GM23338 (cell line): ENCODE results near the gene ANKH. TPM values are rescaled to one million over a fixed set of nuclear protein-coding genes. Genes with fewer than 3 reads are reported as not detected.

Experiments
- ATAC-seq: fragments of 200-7000 bp; cut with Tn5 transposase; 3 replicates; pipeline ENCODE4 v1.9.1; 2020
- DNase-seq: peaks from one replicate; pipeline ENCODE4 v3.0.0-alpha.2; 2015; ENCODE audit warnings: low spot score
- H2AFZ ChIP-seq: fragments of 200-600 bp; sonication (generic); 2 replicates; pipeline ENCODE4 v1.8.0; 2016; ENCODE audit warnings: antibody characterized with exemption, mild to moderate bottlenecking, moderate library complexity
- H3F3A ChIP-seq: fragments of 200-600 bp; sonication (generic); replicated peaks from 2 replicates; pipeline ENCODE4 v1.8.0; 2017; ENCODE audit warnings: antibody characterized with exemption, mixed run types, low read depth
- H3K27ac ChIP-seq: fragments of 200-600 bp; sonication (generic); 2 replicates; pipeline ENCODE4 v1.6.1; 2016; ENCODE audit warnings: low read depth
- H3K27me3 ChIP-seq: fragments of 200-600 bp; sonication (generic); 2 replicates; pipeline ENCODE4 v1.8.0; 2016; ENCODE audit warnings: mild to moderate bottlenecking, mixed run types, moderate library complexity; ENCODE audit not compliant: insufficient read depth
- H3K36me3 ChIP-seq: fragments of 200-600 bp; sonication (generic); 2 replicates; pipeline ENCODE4 v1.8.0; 2016; ENCODE audit warnings: mild to moderate bottlenecking; ENCODE audit not compliant: insufficient read depth
- H3K4me1 ChIP-seq: fragments of 200-600 bp; sonication (generic); 2 replicates; pipeline ENCODE4 v1.8.0; 2016; ENCODE audit warnings: mild to moderate bottlenecking, moderate library complexity; ENCODE audit not compliant: insufficient read depth
- H3K4me2 ChIP-seq: fragments of 200-600 bp; sonication (generic); 2 replicates; pipeline ENCODE4 v1.7.1; 2017; ENCODE audit warnings: mixed run types
- H3K4me3 ChIP-seq: fragments of 200-600 bp; sonication (generic); 2 replicates; pipeline ENCODE4 v1.6.1; 2016; ENCODE audit warnings: mixed run types
- H3K79me2 ChIP-seq: fragments of 200-600 bp; sonication (generic); replicated peaks from 2 replicates; pipeline ENCODE4 v1.8.0; 2017; ENCODE audit warnings: mild to moderate bottlenecking; ENCODE audit not compliant: insufficient read depth
- H3K9me2 ChIP-seq: fragments of 200-600 bp; sonication (generic); 2 replicates; pipeline ENCODE4 v1.8.0; 2017; ENCODE audit not compliant: insufficient read depth
- H4K20me1 ChIP-seq: fragments of 200-600 bp; sonication (generic); replicated peaks from 2 replicates; pipeline ENCODE4 v1.8.0; 2017; ENCODE audit warnings: mild to moderate bottlenecking; ENCODE audit not compliant: insufficient read depth
- H3K27ac Mint-ChIP-seq: 2 replicates; pipeline ENCODE4 v1.8.0; 2020; ENCODE audit warnings: inconsistent platforms, mild to moderate bottlenecking, moderate library complexity, mixed read lengths
- H3K27me3 Mint-ChIP-seq: 3 replicates; pipeline ENCODE4 v1.8.0; 2022; ENCODE audit warnings: low read depth, mild to moderate bottlenecking, moderate library complexity, mixed read lengths, inconsistent platforms; ENCODE audit not compliant: insufficient read depth, poor library complexity
- H3K36me3 Mint-ChIP-seq: 3 replicates; pipeline ENCODE4 v1.8.0; 2021; ENCODE audit warnings: low read depth, mild to moderate bottlenecking, inconsistent platforms, moderate library complexity, mixed read lengths
- H3K4me1 Mint-ChIP-seq: 3 replicates; pipeline ENCODE4 v1.8.0; 2020; ENCODE audit warnings: mild to moderate bottlenecking, inconsistent platforms, mixed read lengths
- H3K4me3 Mint-ChIP-seq: 3 replicates; pipeline ENCODE4 v1.8.0; 2021; ENCODE audit warnings: moderate library complexity, mild to moderate bottlenecking, inconsistent platforms, mixed read lengths
- H3K9me3 Mint-ChIP-seq: 3 replicates; pipeline ENCODE4 v1.8.0; 2020; ENCODE audit warnings: moderate library complexity, mild to moderate bottlenecking, inconsistent platforms, mixed read lengths
- ETS1 ChIP-seq: IDR thresholded peaks from 2 replicates; pipeline ENCODE4 v1.6.1; 2016; ENCODE audit warnings: antibody characterized with exemption
- EZH2 ChIP-seq: fragments of 200-600 bp; sonication (generic); IDR thresholded peaks from one replicate; pipeline ENCODE4 v1.8.0; 2017; ENCODE audit warnings: antibody characterized with exemption, mild to moderate bottlenecking, low read depth; ENCODE audit not compliant: unreplicated experiment
- EZH2phosphoT487 ChIP-seq: fragments of 200-600 bp; sonication (generic); IDR thresholded peaks from one replicate; pipeline ENCODE4 v1.8.1; 2018; ENCODE audit warnings: antibody characterized with exemption; ENCODE audit not compliant: unreplicated experiment
- NANOG ChIP-seq: IDR thresholded peaks from 2 replicates; pipeline ENCODE4 v1.6.1; 2016; ENCODE audit warnings: antibody characterized with exemption, borderline replicate concordance
- POLR2AphosphoS5 ChIP-seq: IDR thresholded peaks from 2 replicates; pipeline ENCODE4 v1.6.1; 2016; ENCODE audit warnings: antibody characterized with exemption, low read depth
- STAT1 ChIP-seq: IDR thresholded peaks from one replicate; pipeline ENCODE4 v1.6.1; 2016; ENCODE audit warnings: antibody characterized with exemption; ENCODE audit not compliant: unreplicated experiment
- ZNF114 ChIP-seq: fragments of 250-450 bp; sonication (Bioruptor Pico); IDR thresholded peaks from 2 replicates; pipeline ENCODE4 v1.5.0; 2020; ENCODE audit warnings: mild to moderate bottlenecking, moderate library complexity
- ZNF331 ChIP-seq: fragments of 250-450 bp; sonication (Bioruptor Pico); IDR thresholded peaks from 2 replicates; pipeline ENCODE4 v1.5.0; 2020; ENCODE audit warnings: low read depth, mild to moderate bottlenecking, moderate library complexity
- ZNF462 ChIP-seq: fragments of 250-450 bp; sonication (Bioruptor Pico); IDR thresholded peaks from 2 replicates; pipeline ENCODE4 v1.5.0; 2020; ENCODE audit warnings: mild to moderate bottlenecking, moderate library complexity
- polyA plus RNA-seq: library from polyadenylated mRNA; unstranded; fragments of >200 nt; fragmentation: Nextera tagmentation; extraction: Ambion mirVana; gene quantifications from 2 replicates; pipeline ENCODE4 v1.2.1, GENCODE V29; 2016
- total RNA-seq: library from RNA; depleted of rRNA; stranded (reverse); fragments of >200 nt; shearing (Covaris generic); gene quantifications from 2 replicates; pipeline ENCODE4 v1.2.3, GENCODE V29; 2014
- TF ChIP-seq, protein P1 (sequence below), 2 experiments: fragments of 200-600 bp in 1 of 2; sonication (generic) in 1 of 2; conservative IDR thresholded peaks; 2 replicates each; pipeline versions ENCODE4 v1.5.1 to v1.6.1; 2016 to 2017; ENCODE audit warnings: antibody characterized with exemption in 2 of 2, low read depth in 2 of 2, mild to moderate bottlenecking in 2 of 2, moderate library complexity in 1 of 2

Gene ANKH
- total and polyA plus RNA-seq, 2 experiments from 2014 or later = 5.0 to 6.1 TPM

- H3K27ac ChIP-seq = no peak overlapping the region
- Mint-ChIP-seq H3K27ac (no peak overlapping the region), H3K4me3 (no peak overlapping the region), H3K27me3 (peaks cover 24% of the 10 kb centered on the region), H3K4me1 (no peaks in the 10 kb centered on the region), H3K36me3 (peaks cover 73% of the 10 kb centered on the region), H3K9me3 (peaks cover 20% of the 10 kb centered on the region; the same call in 2 of the 3 replicates)
- H3K27me3 ChIP-seq = no peaks in the 10 kb centered on the region
- H4K20me1 ChIP-seq = no peaks in the 10 kb centered on the region
- ATAC-seq (no peak), DNase-seq (no peak)
- no peaks in the 10 kb centered on the region for H3F3A ChIP-seq
- no peak overlapping the region for H3K4me3 ChIP-seq
- TF ChIP-seq, protein P1, sequence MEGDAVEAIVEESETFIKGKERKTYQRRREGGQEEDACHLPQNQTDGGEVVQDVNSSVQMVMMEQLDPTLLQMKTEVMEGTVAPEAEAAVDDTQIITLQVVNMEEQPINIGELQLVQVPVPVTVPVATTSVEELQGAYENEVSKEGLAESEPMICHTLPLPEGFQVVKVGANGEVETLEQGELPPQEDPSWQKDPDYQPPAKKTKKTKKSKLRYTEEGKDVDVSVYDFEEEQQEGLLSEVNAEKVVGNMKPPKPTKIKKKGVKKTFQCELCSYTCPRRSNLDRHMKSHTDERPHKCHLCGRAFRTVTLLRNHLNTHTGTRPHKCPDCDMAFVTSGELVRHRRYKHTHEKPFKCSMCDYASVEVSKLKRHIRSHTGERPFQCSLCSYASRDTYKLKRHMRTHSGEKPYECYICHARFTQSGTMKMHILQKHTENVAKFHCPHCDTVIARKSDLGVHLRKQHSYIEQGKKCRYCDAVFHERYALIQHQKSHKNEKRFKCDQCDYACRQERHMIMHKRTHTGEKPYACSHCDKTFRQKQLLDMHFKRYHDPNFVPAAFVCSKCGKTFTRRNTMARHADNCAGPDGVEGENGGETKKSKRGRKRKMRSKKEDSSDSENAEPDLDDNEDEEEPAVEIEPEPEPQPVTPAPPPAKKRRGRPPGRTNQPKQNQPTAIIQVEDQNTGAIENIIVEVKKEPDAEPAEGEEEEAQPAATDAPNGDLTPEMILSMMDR (conservative IDR thresholded peaks at IDR 0.05; ENCODE audit: low read depth in 2 of 2) = no peak
- no peak for TF ChIP-seq ZNF331 (CRISPR knock-in tag)
- TF ChIP-seq EZH2 = no peak
- TF ChIP-seq EZH2phosphoT487 = no peak
- TF ChIP-seq ETS1 = no peak
- no peak for TF ChIP-seq NANOG
- no peak for TF ChIP-seq STAT1
- TF ChIP-seq POLR2AphosphoS5 = no peak
- TF ChIP-seq ZNF114 (CRISPR knock-in tag) = no peak
- H3K9me2 ChIP-seq = no peaks in the 10 kb centered on the region
- H2AFZ ChIP-seq = no peak overlapping the region
- no peak overlapping the region for H3K4me2 ChIP-seq
- no peaks in the 10 kb centered on the region; the same call in 1 of the 2 replicates for H3K36me3 ChIP-seq
- H3K79me2 ChIP-seq = no peaks in the 10 kb centered on the region
- no peaks in the 10 kb centered on the region; the same call in 1 of the 2 replicates for H3K4me1 ChIP-seq
Measured at GRCh38 chr5:14712666-14713065, 158.9 kb downstream of the ANKH start.

DNA sequence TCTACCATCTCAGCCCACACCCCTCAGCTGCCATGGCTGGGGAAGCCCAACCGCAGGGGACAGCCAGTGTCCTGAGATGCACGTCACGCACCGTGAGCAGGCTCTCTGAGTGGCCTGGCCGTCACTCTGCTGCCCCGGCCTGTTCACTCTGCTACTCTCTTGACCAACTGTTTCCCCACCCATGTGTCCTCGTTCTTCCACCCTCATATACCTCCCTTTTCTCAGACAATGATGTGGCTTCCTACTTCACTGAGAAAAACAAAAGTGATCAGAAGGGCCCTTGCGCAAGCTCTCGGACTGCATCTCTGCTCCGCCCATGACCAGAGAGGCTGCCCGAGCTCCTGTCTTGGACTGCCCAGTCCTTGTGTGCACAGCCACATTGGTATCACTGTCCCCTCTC, 159.4 kb downstream of the ANKH start:
- H4K20me1 ChIP-seq = no peaks in the 10 kb centered on the region
- DNase-seq (no peak), ATAC-seq (no peak)
- Mint-ChIP-seq H3K36me3 (peaks cover 70% of the 10 kb centered on the region), H3K27me3 (peaks cover 24% of the 10 kb centered on the region), H3K4me3 (no peak overlapping the region), H3K4me1 (no peaks in the 10 kb centered on the region), H3K9me3 (peaks cover 17% of the 10 kb centered on the region; the same call in 2 of the 3 replicates), H3K27ac (no peak overlapping the region)
- no peak overlapping the region for H3K27ac ChIP-seq
- no peak overlapping the region for H3K4me3 ChIP-seq
- H3K36me3 ChIP-seq = no peaks in the 10 kb centered on the region; the same call in 1 of the 2 replicates
- no peak overlapping the region for H2AFZ ChIP-seq
- no peaks in the 10 kb centered on the region for H3K79me2 ChIP-seq
- H3F3A ChIP-seq = no peaks in the 10 kb centered on the region
- H3K27me3 ChIP-seq = no peaks in the 10 kb centered on the region
- no peaks in the 10 kb centered on the region for H3K9me2 ChIP-seq
- H3K4me1 ChIP-seq = no peaks in the 10 kb centered on the region; the same call in 1 of the 2 replicates
- H3K4me2 ChIP-seq = no peak overlapping the region
- TF ChIP-seq POLR2AphosphoS5 = no peak
- TF ChIP-seq EZH2phosphoT487 = no peak
- TF ChIP-seq, protein P1 (conservative IDR thresholded peaks at IDR 0.05; ENCODE audit: low read depth in 2 of 2) = no peak
- no peak for TF ChIP-seq ZNF114 (CRISPR knock-in tag)
- no peak for TF ChIP-seq NANOG
- no peak for TF ChIP-seq ZNF331 (CRISPR knock-in tag)
- TF ChIP-seq EZH2 = no peak
- TF ChIP-seq ZNF462 (CRISPR knock-in tag) = no peak
